Subcutaneous adipose tissue (tissue), 4 donors: Measurements from ENCODE around the gene ALPL. TPM values are rescaled to one million over a fixed set of nuclear protein-coding genes. Genes with fewer than 3 reads are reported as not detected.

ENCODE experiments used
- CTCF ChIP-seq: fragments of 450-650 bp; IDR thresholded peaks from one replicate; pipeline ENCODE4 v1.5.1; 2016; ENCODE audit warnings: low read depth, mild to moderate bottlenecking, control low read depth, antibody characterized with exemption, moderate library complexity
- total RNA-seq, 4 donors: library from RNA; depleted of rRNA; stranded (reverse); fragments of >200 nt; gene quantifications; one replicate each; pipeline ENCODE4 v1.1.0, GENCODE V29; 2016

Gene ALPL
- total RNA-seq, 4 donors from 2014 or later, result 2.6 to 17.7 (median 9.5) TPM

GRCh38 chr1:21544095-21544494 is 34.9 kb downstream of the ALPL start:
- TF ChIP-seq CTCF, result no peak

DNA sequence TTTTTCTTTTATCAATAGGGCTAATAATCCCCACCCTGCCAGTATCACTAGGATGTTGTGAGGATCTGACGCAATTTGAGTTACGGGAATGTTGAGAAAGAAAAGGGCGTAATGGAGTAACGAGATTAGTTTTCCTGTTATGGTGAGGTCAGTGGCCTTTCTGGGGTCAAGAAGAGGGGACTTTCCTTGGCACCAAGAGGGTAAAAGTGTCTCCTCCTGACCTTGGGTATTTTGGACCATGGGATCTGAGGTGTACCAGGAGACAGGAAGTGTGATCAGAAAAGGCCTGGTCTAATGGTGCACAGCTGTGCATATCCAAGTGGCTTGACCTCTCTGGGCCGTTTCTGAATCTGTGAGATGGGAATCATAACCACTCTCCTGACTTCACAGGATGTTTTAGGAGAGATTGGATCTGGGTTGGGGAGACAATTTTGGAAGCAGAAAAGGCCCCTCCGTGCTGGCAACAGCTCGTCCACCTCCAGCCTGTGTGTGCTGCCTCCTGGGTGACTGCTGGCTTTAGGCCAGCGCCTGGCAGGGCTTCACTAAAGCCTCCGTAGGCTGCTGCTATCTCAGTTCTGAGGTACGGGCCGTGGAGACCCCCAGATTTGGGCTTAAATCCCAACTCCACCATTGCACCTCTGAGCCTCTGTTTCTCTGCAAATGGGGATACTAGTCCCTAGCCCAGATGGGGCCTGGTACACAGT is 37.1 kb downstream of the ALPL start:
- TF ChIP-seq CTCF, result no peak

DNA sequence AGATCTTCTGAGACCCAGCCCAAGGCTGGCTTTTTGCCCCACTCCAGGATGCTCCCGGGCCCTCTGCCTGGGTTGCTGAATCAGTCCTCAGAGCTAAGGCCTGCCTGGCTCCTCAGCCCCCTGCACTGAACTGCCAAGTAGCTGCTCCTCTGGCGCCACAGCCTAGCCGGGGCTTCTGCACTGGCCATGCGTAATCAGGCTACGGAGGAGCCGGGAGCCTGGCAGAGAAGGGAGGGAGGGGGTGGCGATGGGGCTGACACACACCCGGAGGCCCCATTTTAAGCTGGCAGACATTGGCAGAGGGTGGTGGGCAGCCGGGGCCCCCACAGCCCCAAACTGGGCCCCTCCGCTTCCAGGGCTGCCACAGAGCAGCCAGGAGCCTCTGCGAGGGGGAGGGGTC is 38.7 kb downstream of the ALPL start:
- no peak for TF ChIP-seq CTCF

GRCh38 chr1:21550097-21550496 is 40.9 kb downstream of the ALPL start:
- TF ChIP-seq CTCF, result no peak

GRCh38 chr1:21550866-21551475 is 41.7 kb downstream of the ALPL start:
- TF ChIP-seq CTCF, result no peak

GRCh38 chr1:21552715-21553114 is 43.5 kb downstream of the ALPL start:
- no peak for TF ChIP-seq CTCF

GRCh38 chr1:21553116-21553926 is 44.1 kb downstream of the ALPL start:
- no peak for TF ChIP-seq CTCF
